Ishikawa (cell line): ENCODE results near the gene OR2A2.

Experiments
- CEBPB ChIP-seq: IDR thresholded peaks from 2 replicates; pipeline ENCODE4 v1.6.1; 2012
- CREB1 ChIP-seq: IDR thresholded peaks from 2 replicates; pipeline ENCODE4 v1.6.1; 2012; ENCODE audit warnings: low read depth
- EGR1 ChIP-seq: IDR thresholded peaks from 2 replicates; pipeline ENCODE4 v1.6.1; 2012
- EP300 ChIP-seq: IDR thresholded peaks from 2 replicates; pipeline ENCODE4 v1.6.1; 2012; ENCODE audit warnings: borderline replicate concordance
- FOXM1 ChIP-seq: IDR thresholded peaks from 2 replicates; pipeline ENCODE4 v1.6.1; 2012; ENCODE audit warnings: low read depth, borderline replicate concordance
- MAX ChIP-seq: IDR thresholded peaks from 2 replicates; pipeline ENCODE4 v1.6.1; 2012
- NFIC ChIP-seq: IDR thresholded peaks from 2 replicates; pipeline ENCODE4 v1.6.1; 2012
- RAD21 ChIP-seq: IDR thresholded peaks from 2 replicates; pipeline ENCODE4 v1.6.1; 2012; ENCODE audit warnings: low read depth
- REST ChIP-seq: IDR thresholded peaks from 2 replicates; pipeline ENCODE4 v1.6.1; 2012; ENCODE audit warnings: low read depth, mild to moderate bottlenecking
- TAF1 ChIP-seq: IDR thresholded peaks from 2 replicates; pipeline ENCODE4 v1.6.1; 2012; ENCODE audit warnings: low read depth, mild to moderate bottlenecking
- TCF12 ChIP-seq: IDR thresholded peaks from 2 replicates; pipeline ENCODE4 v1.6.1; 2012; ENCODE audit warnings: low read depth
- TEAD4 ChIP-seq: IDR thresholded peaks from 2 replicates; pipeline ENCODE4 v1.6.1; 2012
- USF1 ChIP-seq: IDR thresholded peaks from 2 replicates; pipeline ENCODE4 v1.6.1; 2012
- YY1 ChIP-seq: IDR thresholded peaks from 2 replicates; pipeline ENCODE4 v1.6.1; 2012; ENCODE audit warnings: low read depth
- ZBTB7A ChIP-seq: IDR thresholded peaks from 2 replicates; pipeline ENCODE4 v1.6.1; 2012; ENCODE audit warnings: low read depth

The OR2A2 gene

DNA sequence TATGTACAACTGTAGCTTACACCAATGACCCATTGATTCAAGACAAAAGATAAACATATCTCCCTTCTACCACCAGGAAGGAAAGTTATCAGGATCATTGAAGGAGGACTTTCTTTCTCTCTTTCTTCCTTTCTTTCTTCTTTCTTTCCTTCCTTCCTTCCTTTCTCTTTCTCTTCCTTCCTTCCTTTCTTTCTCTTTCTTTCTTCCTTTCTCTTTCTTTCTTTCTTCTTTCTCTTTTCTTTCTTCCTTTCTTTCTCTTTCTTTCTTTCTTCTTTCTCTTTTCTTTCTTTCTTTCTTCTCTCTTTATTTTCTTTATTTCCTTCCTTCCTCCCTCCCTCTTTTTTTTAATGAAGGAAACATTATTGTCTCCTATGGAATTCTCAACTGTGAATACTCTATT, 10.6 kb upstream of the OR2A2 start:
- TF ChIP-seq TEAD4 (no peak), USF1 (no peak), CEBPB (no peak), REST (no peak), YY1 (no peak), CREB1 (no peak), RAD21 (no peak), NFIC (no peak), EP300 (no peak), TAF1 (no peak), MAX (no peak), TCF12 (no peak), ZBTB7A (no peak), EGR1 (no peak), FOXM1 (no peak)

DNA sequence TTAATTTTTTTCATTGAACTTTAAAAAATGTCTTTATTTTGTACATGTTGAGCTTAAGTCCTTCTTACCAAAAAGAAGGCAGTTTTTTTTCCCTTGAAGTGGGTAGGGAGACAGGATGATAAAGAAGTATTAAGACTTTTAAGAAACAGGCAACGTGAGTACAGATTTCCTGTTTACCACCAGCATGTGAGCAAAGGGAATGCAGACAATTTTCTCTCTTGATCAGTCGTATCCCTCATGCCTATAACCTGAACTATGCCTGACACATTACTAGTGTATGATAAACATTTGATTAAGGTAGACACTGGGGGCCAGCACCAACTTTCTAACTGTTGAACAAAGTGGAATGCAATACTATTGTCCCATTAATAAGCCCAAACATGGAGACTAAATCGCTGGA, 8.8 kb upstream of the OR2A2 start:
- no peak for TF ChIP-seq NFIC
- no peak for TF ChIP-seq CEBPB
- TF ChIP-seq MAX: no peak
- no peak for TF ChIP-seq CREB1

- TF ChIP-seq TAF1: no peak
- no peak for TF ChIP-seq CEBPB
- no peak for TF ChIP-seq TCF12
- TF ChIP-seq USF1: no peak
- no peak for TF ChIP-seq ZBTB7A
Measured at GRCh38 chr7:144102041-144102440, 7.3 kb upstream of the OR2A2 start.

GRCh38 chr7:144105211-144105610, 4.2 kb upstream of the OR2A2 start:
- TF ChIP-seq ZBTB7A (no peak), TAF1 (no peak), CREB1 (no peak), EP300 (no peak), EGR1 (no peak), REST (no peak), FOXM1 (no peak), NFIC (no peak), TCF12 (no peak), USF1 (no peak), MAX (no peak), YY1 (no peak), CEBPB (no peak), TEAD4 (no peak), RAD21 (no peak)

- TF ChIP-seq CEBPB (no peak), FOXM1 (no peak), RAD21 (no peak), USF1 (no peak), YY1 (no peak), ZBTB7A (no peak), EGR1 (no peak), MAX (no peak), TCF12 (no peak), TAF1 (no peak), EP300 (no peak), CREB1 (no peak), REST (no peak), TEAD4 (no peak), NFIC (no peak)
Measured at GRCh38 chr7:144110272-144110671, 889 bp downstream of the OR2A2 start.
